OCI-M1 (cell line): ENCODE data around the gene NSFL1C.
"Not testable (repeated sequence)": the region's sequence is repeated elsewhere in the genome, so short reads cannot be mapped to it uniquely, and the experiment has no call there.

Experiments
- DNase-seq: peaks from one replicate; lab custom pipeline; 2025; lab: John Stamatoyannopoulos, UW

NSFL1C gene

GRCh38 chr20:1423625-1424106 is 43.0 kb downstream of the NSFL1C start:
- peak; percentile 65 for DNase-seq

GRCh38 chr20:1423206-1423605 is 43.4 kb downstream of the NSFL1C start:
- no peak for DNase-seq

- DNase-seq = no peak
These were observed 43.9 kb downstream of the NSFL1C start for GRCh38 chr20:1422753-1423152.

- no peak for DNase-seq
These were observed 46.6 kb downstream of the NSFL1C start for GRCh38 chr20:1420066-1420465.

- no peak for DNase-seq
These were observed 48.3 kb downstream of the NSFL1C start for GRCh38 chr20:1418350-1418749.

- no peak for DNase-seq
These were observed 48.9 kb downstream of the NSFL1C start for GRCh38 chr20:1417790-1418189.

GRCh38 chr20:1417273-1417672 is 49.4 kb downstream of the NSFL1C start:
- DNase-seq = no peak

- peak; percentile 77 for DNase-seq
These were observed 50.8 kb downstream of the NSFL1C start for GRCh38 chr20:1415667-1416468.

GRCh38 chr20:1414982-1415381 is 51.7 kb downstream of the NSFL1C start:
- no peak for DNase-seq

- no peak for DNase-seq
These were observed 60.8 kb downstream of the NSFL1C start for GRCh38 chr20:1405801-1406200.

- DNase-seq = no peak
These were observed 63.0 kb downstream of the NSFL1C start for GRCh38 chr20:1403624-1404023.

- DNase-seq = no peak
These were observed 64.5 kb downstream of the NSFL1C start for GRCh38 chr20:1402149-1402548.

GRCh38 chr20:1401451-1401907 is 65.2 kb downstream of the NSFL1C start:
- DNase-seq = no peak

- not testable (repeated sequence) for DNase-seq
These were observed 66.8 kb downstream of the NSFL1C start for GRCh38 chr20:1399678-1400366.

- not testable (repeated sequence) for DNase-seq
These were observed 68.5 kb downstream of the NSFL1C start for GRCh38 chr20:1398185-1398584.

GRCh38 chr20:1397710-1398109 is 68.9 kb downstream of the NSFL1C start:
- peak; percentile 31 for DNase-seq

GRCh38 chr20:1396702-1397101 is 69.9 kb downstream of the NSFL1C start:
- no peak for DNase-seq

- DNase-seq = no peak
These were observed 70.4 kb downstream of the NSFL1C start for GRCh38 chr20:1396264-1396663.

GRCh38 chr20:1394686-1395085 is 72.0 kb downstream of the NSFL1C start:
- peak; percentile 47 for DNase-seq

- DNase-seq = no peak
These were observed 73.2 kb downstream of the NSFL1C start for GRCh38 chr20:1393507-1393882.

GRCh38 chr20:1392693-1393506 is 73.7 kb downstream of the NSFL1C start, which contains the start of gene FKBP1A:
FKBP1A (minus strand) TSS chr20:1393054; CDS start chr20:1392998, 56 bp downstream.
- peak; percentile 97 for DNase-seq

- DNase-seq = no peak
These were observed 74.3 kb downstream of the NSFL1C start for GRCh38 chr20:1392443-1392692.
